ENCODE results near the gene AADACL3.

AADACL3 gene

DNA sequence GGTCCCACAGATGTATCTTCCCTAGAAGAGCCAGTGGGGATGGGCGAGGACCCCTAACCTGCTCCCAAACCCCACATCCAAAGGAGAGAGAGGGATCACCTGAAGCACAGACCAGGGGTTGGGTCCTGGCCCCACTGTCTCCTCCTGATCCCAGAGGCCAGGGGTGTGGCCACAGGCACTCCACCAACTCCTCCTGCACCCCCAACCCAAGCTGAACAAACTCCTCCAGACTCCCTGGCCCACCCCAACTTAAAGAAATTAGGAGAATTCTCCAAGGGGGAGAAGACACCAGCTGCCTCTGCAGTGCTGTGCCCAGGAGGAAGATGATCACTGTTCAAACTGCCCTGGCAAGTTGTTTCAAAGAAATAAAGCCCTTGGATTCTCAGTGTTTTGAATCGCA lies 53.1 kb downstream of the AADACL3 start:
- no peak for DNase-seq (ENCODE audit: low read depth in 2 of 2)

DNA sequence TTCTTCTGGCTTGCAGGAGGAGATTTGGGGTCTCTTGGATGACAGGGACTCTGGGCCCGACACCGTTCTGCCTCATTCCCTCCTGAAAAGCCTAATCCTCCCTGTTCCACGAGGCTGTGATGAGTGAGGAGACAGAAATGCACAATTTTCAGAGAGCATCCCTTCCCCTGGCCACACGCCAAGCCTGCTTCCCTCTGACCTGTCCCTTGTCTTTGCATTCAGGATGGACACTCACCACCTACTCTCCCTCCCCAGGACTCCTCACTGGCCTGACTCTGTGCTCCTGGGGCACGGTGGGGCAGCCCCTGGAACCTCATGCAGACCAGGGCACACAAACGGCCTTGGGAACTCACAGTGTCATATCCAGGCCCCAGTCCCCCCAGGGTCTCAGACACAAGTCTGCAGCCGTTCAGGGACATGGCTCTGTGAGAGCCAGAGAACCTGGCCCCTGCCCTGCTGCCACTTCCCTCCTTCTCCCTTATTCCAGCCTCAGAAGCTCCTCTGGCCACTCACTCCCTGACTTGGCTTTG lies 54.1 kb downstream of the AADACL3 start:
- no peak for DNase-seq (ENCODE audit: low read depth in 2 of 2)

- no peak for DNase-seq (ENCODE audit: low read depth in 2 of 2)
These were observed 54.7 kb downstream of the AADACL3 start for GRCh38 chr1:12770620-12771019.

- DNase-seq (ENCODE audit: low read depth in 2 of 2) = no peak
These were observed 55.3 kb downstream of the AADACL3 start for GRCh38 chr1:12771186-12771585.

- no peak for DNase-seq (ENCODE audit: low read depth in 2 of 2)
These were observed 56.6 kb downstream of the AADACL3 start for GRCh38 chr1:12772520-12772919.

- no peak for DNase-seq (ENCODE audit: low read depth in 2 of 2)
These were observed 57.5 kb downstream of the AADACL3 start, which contains the start of gene PRAMEF12 for GRCh38 chr1:12773438-12773837. PRAMEF12 (plus strand) TSS chr1:12773738; CDS start chr1:12774868, 1,130 bp downstream.

DNA sequence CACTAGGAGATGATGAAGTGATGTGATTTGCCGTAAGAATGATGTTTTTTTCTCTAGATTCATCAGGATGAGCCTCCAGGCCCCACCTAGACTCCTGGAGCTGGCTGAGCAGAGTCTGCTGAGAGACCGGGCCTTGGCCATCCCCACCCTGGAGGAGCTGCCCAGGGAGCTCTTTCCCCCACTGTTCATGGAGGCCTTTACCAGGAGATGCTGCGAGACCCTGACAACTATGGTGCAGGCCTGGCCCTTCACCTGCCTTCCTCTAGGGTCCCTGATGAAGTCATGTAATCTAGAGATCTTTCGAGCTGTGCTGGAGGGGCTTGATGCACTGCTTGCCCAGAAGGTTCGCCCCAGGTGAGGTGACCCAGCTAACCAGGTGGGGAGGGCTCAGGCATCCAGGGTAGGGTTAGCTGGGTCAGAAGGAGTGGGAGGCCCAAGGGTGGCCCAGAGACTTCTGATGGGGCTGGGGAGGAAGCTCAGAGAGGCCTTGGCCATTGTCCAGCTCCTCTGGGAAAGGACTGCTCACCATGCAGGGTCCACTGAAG lies 59.0 kb downstream of the AADACL3 start:
- DNase-seq (ENCODE audit: low read depth in 2 of 2) = no peak

DNA sequence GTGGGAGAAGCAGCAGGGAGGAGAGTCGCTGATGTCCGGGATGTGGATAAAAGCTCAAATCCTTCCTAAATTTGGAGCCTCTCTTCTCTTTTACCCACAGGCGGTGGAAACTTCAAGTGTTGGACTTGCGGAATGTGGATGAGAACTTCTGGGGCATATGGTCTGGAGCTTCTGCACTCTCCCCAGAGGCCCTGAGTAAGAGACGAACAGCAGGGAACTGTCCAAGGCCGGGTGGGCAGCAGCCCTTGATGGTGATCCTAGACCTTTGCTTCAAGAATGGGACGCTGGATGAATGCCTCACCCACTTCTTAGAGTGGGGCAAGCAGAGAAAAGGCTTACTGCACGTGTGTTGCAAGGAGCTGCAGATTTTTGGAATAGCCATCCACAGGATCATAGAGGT lies 59.5 kb downstream of the AADACL3 start:
- DNase-seq (ENCODE audit: low read depth in 2 of 2) = no peak

DNA sequence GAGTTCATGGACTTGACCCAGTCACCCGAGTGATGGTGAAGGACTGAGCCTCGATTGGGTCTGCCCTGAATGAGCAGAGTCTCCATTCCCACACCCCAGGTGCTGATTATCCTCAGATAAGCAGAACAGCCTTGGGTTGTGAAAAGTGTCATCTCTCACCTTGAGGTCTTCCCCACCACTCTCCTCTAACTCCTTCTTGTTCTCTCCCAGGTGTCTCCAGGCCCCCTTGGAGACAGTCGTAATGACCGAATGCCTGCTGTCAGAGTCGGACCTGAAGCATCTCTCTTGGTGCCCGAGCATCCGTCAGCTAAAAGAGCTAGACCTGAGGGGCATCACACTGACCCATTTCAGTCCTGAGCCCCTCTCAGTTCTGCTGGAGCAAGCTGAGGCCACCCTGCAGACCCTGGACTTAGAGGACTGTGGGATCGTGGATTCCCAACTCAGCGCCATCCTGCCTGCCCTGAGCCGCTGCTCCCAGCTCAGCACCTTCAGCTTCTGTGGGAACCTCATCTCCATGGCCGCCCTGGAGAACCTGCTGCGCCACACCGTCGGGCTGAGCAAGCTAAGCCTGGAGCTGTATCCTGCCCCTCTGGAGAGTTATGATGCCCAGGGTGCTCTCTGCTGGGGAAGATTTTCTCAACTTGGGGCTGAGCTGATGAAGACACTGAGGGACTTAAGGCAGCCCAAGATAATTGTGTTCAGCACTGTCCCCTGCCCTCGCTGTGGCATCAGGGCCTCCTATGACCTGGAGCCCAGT lies 61.1 kb downstream of the AADACL3 start:
- no peak for DNase-seq (ENCODE audit: low read depth in 2 of 2)

Measured in stimulated activated CD8-positive, alpha-beta memory T cell treated with anti-CD3 and anti-CD28 coated beads, Interleukin-2, amount 100 ng/mL, for 48 hours (primary cell).